D341Med (cell line): Measurements from ENCODE around the gene KRTAP10-5.
"Not testable (repeated sequence)": the region's sequence is repeated elsewhere in the genome, so short reads cannot be mapped to it uniquely, and the experiment has no call there.

Experiments used
- DNase-seq: peaks from one replicate; pipeline ENCODE4 v3.0.0; 2012; ENCODE audit warnings: low spot score

Gene KRTAP10-5

GRCh38 chr21:44580231-44580821, at the start of gene KRTAP10-5:
Gene KRTAP10-5, minus strand, starts transcription at chr21:44580604. Its CDS starts 26 bp downstream, at chr21:44580578.
- not testable (repeated sequence) for DNase-seq

GRCh38 chr21:44628707-44629391, 48.4 kb upstream of the KRTAP10-5 start:
- DNase-seq = no peak

GRCh38 chr21:44627831-44628233, 47.4 kb upstream of the KRTAP10-5 start:
- not testable (repeated sequence) for DNase-seq

- not testable (repeated sequence) for DNase-seq
These were observed 46.9 kb upstream of the KRTAP10-5 start for GRCh38 chr21:44627181-44627822.

GRCh38 chr21:44626673-44627143, 46.3 kb upstream of the KRTAP10-5 start, which contains the start of gene KRTAP10-9:
Gene KRTAP10-9, plus strand, starts transcription at chr21:44627093. Its CDS starts 79 bp downstream, at chr21:44627172.
- no peak for DNase-seq

GRCh38 chr21:44626262-44626661, 45.9 kb upstream of the KRTAP10-5 start:
- no peak for DNase-seq

- DNase-seq = no peak
These were observed 45.4 kb upstream of the KRTAP10-5 start for GRCh38 chr21:44625756-44626155.

- no peak for DNase-seq
These were observed 43.2 kb upstream of the KRTAP10-5 start for GRCh38 chr21:44623575-44623974.

- DNase-seq = no peak
These were observed 39.5 kb upstream of the KRTAP10-5 start for GRCh38 chr21:44619886-44620285.

- no peak for DNase-seq
These were observed 38.5 kb upstream of the KRTAP10-5 start for GRCh38 chr21:44618909-44619308.

- no peak for DNase-seq
These were observed 38.1 kb upstream of the KRTAP10-5 start for GRCh38 chr21:44618504-44618903.

GRCh38 chr21:44617071-44617501, 36.7 kb upstream of the KRTAP10-5 start:
- no peak for DNase-seq

GRCh38 chr21:44616591-44616926, 36.2 kb upstream of the KRTAP10-5 start:
- no peak for DNase-seq

GRCh38 chr21:44615911-44616590, 35.6 kb upstream of the KRTAP10-5 start:
- DNase-seq = no peak

- DNase-seq = no peak
These were observed 35.1 kb upstream of the KRTAP10-5 start for GRCh38 chr21:44615466-44615865.

- no peak for DNase-seq
These were observed 34.6 kb upstream of the KRTAP10-5 start for GRCh38 chr21:44614961-44615391.

GRCh38 chr21:44614161-44614631, 33.8 kb upstream of the KRTAP10-5 start:
- DNase-seq = no peak

- DNase-seq = no peak
These were observed 33.2 kb upstream of the KRTAP10-5 start for GRCh38 chr21:44613386-44614155.

GRCh38 chr21:44612669-44613229, 32.3 kb upstream of the KRTAP10-5 start:
- no peak for DNase-seq

GRCh38 chr21:44612029-44612486, 31.7 kb upstream of the KRTAP10-5 start, which contains the start of gene KRTAP10-8:
Gene KRTAP10-8, plus strand, starts transcription at chr21:44612079. Its CDS starts 22 bp downstream, at chr21:44612101.
- DNase-seq = no peak

- DNase-seq = no peak
These were observed 31.1 kb upstream of the KRTAP10-5 start for GRCh38 chr21:44611551-44611950.
